ENCODE results near the gene NDRG3. TPM values are rescaled to one million over a fixed set of nuclear protein-coding genes. Genes with fewer than 3 reads are reported as not detected.

Gene NDRG3
- total RNA-seq, 8 experiments from 2014 or later = 13.1 to 35.8 (median 24.5) TPM

- no peak overlapping the region for H3K27ac ChIP-seq
- in situ Hi-C loops (cut with MboI; ENCODE audit: low pct_unique_long_range_greater_than_20kb in 2 of 9, low sequenced_read_pairs in 9 of 9, unreplicated experiment in 9 of 9) = no loop called here
- 67 to 100% methylated on average over 1 of the region's 3 CpGs; no CpG with 5 or more reads in 8 of the 10 experiments for WGBS, 10 experiments
- H3K4me1 ChIP-seq (replicated peaks in 1 of 2) = peaks cover 3 to 4% of the 10 kb centered on the region in 2 donors
- no peak overlapping the region for H3K4me3 ChIP-seq
- no peak for ATAC-seq (replicated peaks in 6 of 8)
Measured at GRCh38 chr20:36777576-36777975, 31.7 kb upstream of the NDRG3 start.

GRCh38 chr20:36777167-36777566, 31.3 kb upstream of the NDRG3 start:
- no peak for ATAC-seq (replicated peaks in 6 of 8)
- H3K4me1 ChIP-seq (replicated peaks in 1 of 2) = peaks cover 3 to 4% of the 10 kb centered on the region in 2 donors
- H3K27ac ChIP-seq = no peak overlapping the region
- H3K4me3 ChIP-seq = no peak overlapping the region
- in situ Hi-C loops (cut with MboI; ENCODE audit: low pct_unique_long_range_greater_than_20kb in 2 of 9, low sequenced_read_pairs in 9 of 9, unreplicated experiment in 9 of 9) = no loop called here
- 21 to 100% (median 94%) methylated on average over 1 to 3 of the region's 3 CpGs; no CpG with 5 or more reads in 3 of the 10 experiments for WGBS, 10 experiments

DNA sequence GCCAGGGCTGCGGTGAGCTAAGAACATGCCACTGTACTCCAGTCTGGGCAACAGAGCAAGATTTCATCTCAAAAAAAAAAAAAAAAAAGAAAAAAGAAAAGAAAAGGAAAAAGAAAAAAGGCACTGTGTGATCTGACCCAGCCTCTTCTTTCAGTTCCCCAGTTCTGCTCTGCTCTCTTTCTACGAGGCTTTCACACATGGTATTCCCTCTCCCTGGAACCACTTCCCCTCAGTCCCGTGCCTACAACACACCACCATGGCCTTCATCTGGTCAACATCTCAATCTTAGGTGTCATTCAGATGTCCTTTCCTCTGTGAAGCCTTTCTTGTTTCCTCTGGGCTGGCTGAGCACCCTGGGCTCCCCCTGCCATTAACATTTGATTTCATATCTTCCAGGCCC, 29.9 kb upstream of the NDRG3 start:
- 57 to 100% (median 85%) methylated on average over 1 to 3 of the region's 3 CpGs; no CpG with 5 or more reads in 3 of the 10 experiments for WGBS, 10 experiments
- no peak for ATAC-seq (replicated peaks in 6 of 8)
- in situ Hi-C loops (cut with MboI; ENCODE audit: low pct_unique_long_range_greater_than_20kb in 2 of 9, low sequenced_read_pairs in 9 of 9, unreplicated experiment in 9 of 9) = no loop called here
- Histone ChIP-seq H3K27ac (no peak overlapping the region), H3K4me3 (no peak overlapping the region), H3K4me1 (replicated peaks in 1 of 2) (peaks cover 3 to 4% of the 10 kb centered on the region in 2 donors)

GRCh38 chr20:36775196-36775595, 29.3 kb upstream of the NDRG3 start:
- ATAC-seq (replicated peaks in 6 of 8) = no peak

DNA sequence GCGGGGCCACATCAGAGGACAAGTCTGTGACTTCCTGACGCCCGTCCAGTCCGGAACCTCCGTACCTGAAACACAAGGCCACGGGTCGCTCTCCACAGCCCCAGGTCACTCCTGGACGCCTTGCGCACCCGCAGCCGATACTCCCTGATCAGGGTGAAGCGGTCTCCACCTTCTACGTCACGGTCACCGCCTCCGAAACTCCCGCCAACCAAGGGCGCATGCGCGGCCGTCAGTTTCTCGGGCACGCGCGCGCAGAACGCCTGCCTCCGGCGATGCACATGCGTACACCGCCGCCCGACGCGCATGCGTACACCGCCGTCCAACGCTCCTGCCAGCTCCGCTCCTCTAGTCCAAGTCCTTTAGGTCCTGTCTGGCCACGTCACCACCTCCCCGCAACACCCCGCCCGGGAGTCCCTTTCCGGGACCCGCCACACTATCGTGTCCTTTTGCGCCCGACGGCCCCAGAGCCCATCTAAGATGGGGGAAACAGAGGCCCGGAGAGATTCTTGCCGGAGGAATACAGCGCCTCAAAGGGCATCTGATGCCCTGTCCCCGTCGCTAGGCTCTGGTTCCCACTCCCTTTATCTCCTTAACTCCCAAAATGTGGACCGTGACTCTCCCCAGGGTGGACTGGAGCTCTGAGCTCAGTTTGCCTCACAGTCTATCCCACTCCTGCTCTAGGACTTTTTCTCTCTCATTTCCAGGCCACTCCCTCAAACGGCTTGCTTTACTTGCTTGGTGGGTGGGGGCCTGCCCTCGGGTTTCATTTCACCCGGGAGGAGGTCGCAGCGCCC, 27.9 kb upstream of the NDRG3 start, which contains the start of gene DSN1:
Gene DSN1, minus strand, starts transcription at position 167 of the 794 bp plus-strand sequence. CDS start 2,305 bp downstream, outside the sequence.
- peak; percentile 81 to 97 (median 95) for ATAC-seq (replicated peaks in 6 of 8)
- peak within 1 kb of the TSS; percentile 96 to 97 for H3K27ac ChIP-seq

More at GRCh38 chr20:36775196-36775595, 29.3 kb upstream of the NDRG3 start:
- in situ Hi-C loops (cut with MboI; ENCODE audit: low pct_unique_long_range_greater_than_20kb in 2 of 9, low sequenced_read_pairs in 9 of 9, unreplicated experiment in 9 of 9) = no loop called here
- Histone ChIP-seq H3K27ac (peak overlapping the region in 1 of 2 donors; percentile 96), H3K4me3 (no peak overlapping the region), H3K4me1 (replicated peaks in 1 of 2) (peaks cover 3 to 4% of the 10 kb centered on the region in 2 donors)
- 10 to 94% (median 75%) methylated on average over 1 to 2 of the region's 2 CpGs; no CpG with 5 or more reads in 5 of the 10 experiments for WGBS, 10 experiments

GRCh38 chr20:36773107-36773596, 27.3 kb upstream of the NDRG3 start:
- H3K4me3 ChIP-seq = peak overlapping the region; percentile 47 to 73 (median 58)
- ATAC-seq (replicated peaks in 6 of 8) = peak in 1 of 8 experiments; percentile 43
- peaks cover 3 to 4% of the 10 kb centered on the region in 2 donors for H3K4me1 ChIP-seq (replicated peaks in 1 of 2)
- 0 to 13% (median 0%) methylated on average over 1 to 19 of the region's 28 CpGs; no CpG with 5 or more reads in 2 of the 10 experiments for whole genome bisulfite sequencing, 10 experiments
- peak overlapping the region in 1 of 2 donors; percentile 96 for H3K27ac ChIP-seq
- in situ Hi-C loops (cut with MboI; ENCODE audit: low pct_unique_long_range_greater_than_20kb in 2 of 9, low sequenced_read_pairs in 9 of 9, unreplicated experiment in 9 of 9) = no loop called here

More for the DNA sequence above, 27.9 kb upstream of the NDRG3 start, which contains the start of gene DSN1:
- in situ Hi-C loops (cut with MboI; ENCODE audit: low pct_unique_long_range_greater_than_20kb in 2 of 9, low sequenced_read_pairs in 9 of 9, unreplicated experiment in 9 of 9) = no loop called here
- H3K4me1 ChIP-seq (replicated peaks in 1 of 2) = peaks cover 3 to 4% of the 10 kb centered on the region in 2 donors
- H3K4me3 ChIP-seq = peak within 1 kb of the TSS; percentile 47 to 73 (median 58)
- WGBS, 10 experiments = 0 to 1% (median 0%) methylated on average over 1 to 27 of the region's 61 CpGs; no CpG with 5 or more reads in 4 of the 10 experiments

GRCh38 chr20:36770680-36771079, 24.8 kb upstream of the NDRG3 start:
- Histone ChIP-seq H3K27ac (no peak overlapping the region), H3K4me3 (no peak overlapping the region), H3K4me1 (replicated peaks in 1 of 2) (peaks cover 3 to 4% of the 10 kb centered on the region in 2 donors)
- in situ Hi-C loops (cut with MboI; ENCODE audit: low pct_unique_long_range_greater_than_20kb in 2 of 9, low sequenced_read_pairs in 9 of 9, unreplicated experiment in 9 of 9) = no loop called here
- 0 to 100% (median 95%) methylated on average over 1 to 7 of the region's 7 CpGs; no CpG with 5 or more reads in 1 of the 10 experiments for WGBS, 10 experiments
- no peak for ATAC-seq (replicated peaks in 6 of 8)

DNA sequence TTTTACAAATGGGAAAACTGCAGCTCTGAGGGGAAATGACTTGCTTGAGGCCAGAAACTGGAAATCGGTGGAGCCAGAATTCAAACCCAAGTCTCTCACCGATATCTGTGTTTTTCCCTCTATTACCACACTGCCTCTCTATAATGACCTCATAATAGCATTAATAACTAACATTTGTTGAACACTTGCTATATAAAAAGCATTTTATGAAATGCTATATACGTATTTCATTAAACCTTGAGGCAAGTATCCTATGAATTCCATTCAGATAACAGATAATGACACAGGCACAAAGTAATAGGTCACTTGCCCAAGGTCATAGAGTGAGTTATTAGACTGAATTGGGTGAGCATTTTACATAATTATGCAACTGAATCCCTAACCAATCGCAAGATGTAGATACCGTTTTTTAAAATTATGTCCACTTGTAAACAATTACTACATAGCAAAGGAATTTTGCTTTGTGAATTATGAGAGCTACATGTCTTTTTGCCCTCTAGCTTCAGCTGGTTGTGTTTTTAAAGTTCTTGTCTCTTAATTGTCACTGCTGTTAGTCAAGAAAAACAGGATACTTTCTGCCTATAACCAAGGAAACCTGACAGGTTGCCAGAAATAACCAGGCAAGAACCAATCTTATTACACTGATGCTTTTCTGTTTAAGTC, 23.0 kb upstream of the NDRG3 start:
- in situ Hi-C loops (cut with MboI; ENCODE audit: low pct_unique_long_range_greater_than_20kb in 2 of 9, low sequenced_read_pairs in 9 of 9, unreplicated experiment in 9 of 9) = no loop called here
- WGBS, 10 experiments = 0 to 93% (median 66%) methylated on average over 1 to 5 of the region's 5 CpGs; no CpG with 5 or more reads in 2 of the 10 experiments
- Histone ChIP-seq H3K4me1 (replicated peaks in 1 of 2) (peaks cover 3 to 4% of the 10 kb centered on the region in 2 donors), H3K4me3 (no peak overlapping the region), H3K27ac (no peak overlapping the region)
- no peak for ATAC-seq (replicated peaks in 6 of 8)

- H3K27ac ChIP-seq = no peak overlapping the region
- H3K4me1 ChIP-seq (replicated peaks in 1 of 2) = no peaks in the 10 kb centered on the region
- no peak overlapping the region for H3K4me3 ChIP-seq
- ATAC-seq (replicated peaks in 6 of 8) = no peak
- 90 to 100% (median 100%) methylated on average over 1 to 4 of the region's 4 CpGs; no CpG with 5 or more reads in 2 of the 10 experiments for WGBS, 10 experiments
- in situ Hi-C loops (cut with MboI; ENCODE audit: low pct_unique_long_range_greater_than_20kb in 2 of 9, low sequenced_read_pairs in 9 of 9, unreplicated experiment in 9 of 9) = no loop called here
Measured at GRCh38 chr20:36761125-36761524, 15.2 kb upstream of the NDRG3 start.

- WGBS, 10 experiments = 82 to 100% (median 95%) methylated on average over 2 to 6 of the region's 6 CpGs; no CpG with 5 or more reads in 2 of the 10 experiments
- ATAC-seq (replicated peaks in 6 of 8) = no peak
- H3K27ac ChIP-seq = no peak overlapping the region
- no peaks in the 10 kb centered on the region for H3K4me1 ChIP-seq (replicated peaks in 1 of 2)
- H3K4me3 ChIP-seq = no peak overlapping the region
- in situ Hi-C loops (cut with MboI; ENCODE audit: low pct_unique_long_range_greater_than_20kb in 2 of 9, low sequenced_read_pairs in 9 of 9, unreplicated experiment in 9 of 9) = no loop called here
Measured at GRCh38 chr20:36760647-36761046, 14.8 kb upstream of the NDRG3 start.

- ATAC-seq (replicated peaks in 6 of 8) = no peak
- H3K4me3 ChIP-seq = no peak overlapping the region
- WGBS, 10 experiments = 71 to 100% (median 100%) methylated on average over 1 of the region's 1 CpG; no CpG with 5 or more reads in 1 of the 10 experiments
- in situ Hi-C loops (cut with MboI; ENCODE audit: low pct_unique_long_range_greater_than_20kb in 2 of 9, low sequenced_read_pairs in 9 of 9, unreplicated experiment in 9 of 9) = no loop called here
- no peaks in the 10 kb centered on the region for H3K4me1 ChIP-seq (replicated peaks in 1 of 2)
- H3K27ac ChIP-seq = no peak overlapping the region
Measured at GRCh38 chr20:36758276-36758675, 12.4 kb upstream of the NDRG3 start.

DNA sequence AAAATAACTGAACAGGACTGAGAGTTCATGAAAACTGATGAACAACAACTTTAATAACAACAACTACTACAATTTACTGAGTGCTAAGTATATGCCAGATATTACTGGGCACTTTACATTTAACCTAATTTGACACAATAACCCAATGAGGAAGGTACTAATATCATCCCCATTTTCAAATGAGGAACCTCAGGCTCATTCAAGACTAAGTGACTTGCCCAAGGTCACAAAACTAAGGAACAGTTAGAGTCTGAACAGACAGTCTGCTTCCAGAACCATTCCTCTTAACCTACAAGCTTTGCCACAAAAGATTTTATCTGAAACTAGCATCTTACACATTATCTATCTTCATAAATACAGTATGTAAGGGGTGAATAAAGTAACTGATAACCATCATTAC, 10.6 kb upstream of the NDRG3 start:
- Histone ChIP-seq H3K4me3 (no peak overlapping the region), H3K27ac (no peak overlapping the region), H3K4me1 (replicated peaks in 1 of 2) (no peaks in the 10 kb centered on the region)
- in situ Hi-C loops (cut with MboI; ENCODE audit: low pct_unique_long_range_greater_than_20kb in 2 of 9, low sequenced_read_pairs in 9 of 9, unreplicated experiment in 9 of 9) = no loop called here
- no peak for ATAC-seq (replicated peaks in 6 of 8)
